GM21619 (cell line): ENCODE data around the gene ARHGAP15.

ENCODE experiments used
- ATAC-seq: cut with Tn5 transposase; IDR thresholded peaks from one replicate; pipeline ENCODE4 v1.9.1; 2021; ENCODE audit not compliant: unreplicated experiment

The ARHGAP15 gene

DNA sequence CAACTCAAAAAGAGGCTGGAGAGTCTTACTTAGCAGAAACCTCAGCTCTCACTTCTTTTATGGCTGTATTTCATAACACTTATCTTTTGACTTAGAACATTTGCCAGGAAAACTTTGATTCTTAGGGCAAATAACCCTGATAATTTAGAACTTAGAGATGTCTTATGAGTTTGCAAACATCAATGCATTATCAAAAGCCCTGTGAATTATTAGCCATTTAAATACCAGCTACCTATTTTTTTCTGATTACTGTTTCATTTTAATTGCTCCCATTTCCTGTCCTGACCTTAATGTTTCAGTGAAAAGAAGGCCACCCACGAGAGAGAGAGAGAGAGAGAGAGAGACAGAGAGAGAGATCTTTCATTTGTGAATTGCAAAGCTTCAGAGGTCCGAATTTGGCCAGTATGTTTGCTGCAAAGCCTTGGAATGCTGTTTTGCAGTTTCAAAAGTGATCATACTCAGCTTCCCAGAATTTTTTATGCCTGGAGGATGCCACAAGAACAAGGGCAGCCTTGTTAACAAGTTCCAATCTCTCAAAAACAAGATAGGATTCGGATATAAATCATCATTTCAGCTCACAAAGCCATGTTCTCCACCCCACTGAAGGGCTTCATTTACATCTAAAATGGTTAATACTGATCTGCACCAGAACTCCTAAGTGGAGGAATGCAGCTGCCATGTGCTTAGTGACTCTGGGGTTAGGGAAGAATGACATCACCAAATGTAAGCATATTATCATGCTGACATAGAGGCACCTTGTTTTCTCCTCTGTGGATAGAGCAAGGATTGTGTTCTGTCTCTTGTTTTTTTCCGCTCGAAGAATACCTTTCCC is 478.2 kb downstream of the ARHGAP15 start:
- no peak for ATAC-seq

DNA sequence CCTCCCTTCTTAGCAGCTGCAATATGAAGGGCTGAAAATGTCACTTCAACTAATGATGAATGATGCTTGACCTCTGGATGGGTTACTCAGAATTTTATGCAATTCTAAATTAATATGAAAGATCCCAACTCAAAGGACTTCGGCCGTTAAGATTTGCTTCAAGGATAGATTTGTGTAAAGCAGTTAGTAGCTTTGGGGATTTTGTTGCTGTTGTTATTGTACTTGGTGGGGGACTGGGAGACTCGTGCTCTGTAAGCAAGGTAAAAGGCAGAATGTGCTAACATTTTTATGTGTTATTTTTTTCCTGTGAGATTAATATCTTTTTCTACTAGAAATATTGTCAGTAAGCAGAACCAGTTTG is 478.8 kb downstream of the ARHGAP15 start:
- ATAC-seq = no peak

DNA sequence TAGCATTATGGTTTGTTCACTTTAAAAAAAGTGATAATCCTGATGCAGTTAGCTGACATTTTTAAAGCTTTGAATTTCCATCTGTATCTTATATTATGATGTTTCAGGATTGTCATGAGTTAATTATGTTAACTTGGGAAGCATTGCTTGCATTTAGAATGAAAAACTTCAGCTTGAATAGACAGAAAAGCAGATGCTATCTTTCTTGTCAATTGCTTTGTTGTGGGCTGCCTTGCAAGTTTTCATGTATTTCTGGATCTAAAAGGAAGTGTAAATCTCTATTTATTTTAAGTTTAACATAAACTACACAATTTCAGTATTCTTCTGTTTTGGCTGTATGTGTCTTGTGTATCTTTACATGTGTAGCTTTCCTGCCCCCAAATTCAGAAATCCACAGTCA is 479.5 kb downstream of the ARHGAP15 start:
- ATAC-seq = no peak

DNA sequence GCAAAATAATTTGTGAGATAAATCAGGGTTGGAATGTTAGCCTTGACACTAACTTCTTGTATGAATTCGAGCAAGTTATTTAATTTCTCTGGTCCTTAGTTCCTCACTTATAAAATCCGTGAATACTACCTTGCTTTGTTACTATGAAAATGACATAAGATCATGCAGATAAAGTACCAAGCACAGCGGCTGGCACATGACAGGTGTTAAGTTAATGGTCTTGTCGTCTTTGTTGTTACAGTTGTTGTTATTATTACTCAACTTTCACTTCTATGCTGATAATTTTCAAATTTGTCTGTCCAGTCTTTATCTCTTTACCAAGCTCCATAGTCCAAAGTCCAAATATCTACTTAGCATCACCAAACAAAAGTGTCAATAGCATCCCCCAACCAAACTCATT is 482.1 kb downstream of the ARHGAP15 start:
- ATAC-seq = no peak

DNA sequence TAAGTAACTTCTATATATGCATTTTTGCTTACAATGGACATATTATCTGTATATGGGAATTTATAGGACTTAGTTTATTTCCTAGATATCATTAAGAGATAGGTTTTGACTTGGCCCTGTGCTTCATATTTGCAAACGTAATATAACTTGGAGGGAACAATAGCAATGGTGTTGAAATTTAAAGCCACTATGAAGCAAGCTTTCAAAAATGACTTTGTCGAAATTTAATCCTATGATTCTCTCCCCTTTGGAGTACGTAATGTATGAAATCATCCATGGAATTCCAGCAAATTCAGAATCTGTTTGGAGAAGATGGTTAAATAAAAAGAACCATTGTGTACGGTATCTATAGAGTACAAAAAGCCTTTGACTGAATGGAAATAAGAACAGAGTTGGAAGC is 486.3 kb downstream of the ARHGAP15 start:
- no peak for ATAC-seq

DNA sequence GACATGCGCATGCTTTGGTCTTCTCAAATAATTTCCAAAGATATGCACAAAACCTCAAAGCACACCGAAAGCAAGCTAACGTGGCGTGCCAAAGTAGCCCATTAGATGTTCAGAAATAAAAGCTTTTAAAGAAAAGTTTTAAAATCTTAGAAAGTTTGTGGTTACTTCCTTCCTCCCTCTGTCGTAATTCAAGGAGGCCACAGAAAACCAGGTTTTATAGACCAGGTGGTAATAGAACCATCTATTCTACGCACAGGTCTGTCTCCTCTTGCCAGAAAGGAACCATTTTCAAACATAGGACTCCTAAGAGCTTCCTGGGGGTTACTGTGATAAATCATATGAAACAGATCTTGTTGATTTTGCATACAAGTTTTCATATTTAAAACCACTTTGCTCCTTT is 487.2 kb downstream of the ARHGAP15 start:
- ATAC-seq = no peak

DNA sequence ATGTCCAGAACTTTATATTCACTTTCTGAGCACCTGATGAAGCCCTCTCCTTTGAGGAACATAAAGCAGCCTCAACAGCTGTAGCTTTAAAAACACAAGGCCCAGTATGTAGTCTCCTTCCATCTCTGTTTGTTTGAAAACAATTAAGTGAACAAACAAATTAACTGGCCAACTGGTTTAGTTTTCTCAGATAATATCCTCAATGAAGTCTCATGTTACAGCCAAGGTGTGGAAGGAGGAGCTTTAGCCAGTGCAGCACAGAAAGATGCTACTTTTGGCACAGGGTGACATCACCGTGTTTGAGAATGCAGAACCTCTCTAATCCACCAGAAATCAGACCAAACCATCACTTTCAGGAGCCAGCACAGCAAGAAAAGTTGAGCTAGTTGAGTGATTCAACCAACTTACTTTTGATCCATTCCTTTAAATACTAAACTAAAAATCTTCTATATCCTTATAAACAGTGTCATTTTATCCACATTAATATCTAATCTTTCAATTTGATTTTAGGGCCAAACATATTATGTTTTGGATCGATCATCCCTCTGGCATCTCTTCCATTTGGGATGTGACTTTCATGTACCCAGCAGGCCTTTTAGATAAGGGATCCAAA is 488.7 kb downstream of the ARHGAP15 start:
- ATAC-seq = no peak

DNA sequence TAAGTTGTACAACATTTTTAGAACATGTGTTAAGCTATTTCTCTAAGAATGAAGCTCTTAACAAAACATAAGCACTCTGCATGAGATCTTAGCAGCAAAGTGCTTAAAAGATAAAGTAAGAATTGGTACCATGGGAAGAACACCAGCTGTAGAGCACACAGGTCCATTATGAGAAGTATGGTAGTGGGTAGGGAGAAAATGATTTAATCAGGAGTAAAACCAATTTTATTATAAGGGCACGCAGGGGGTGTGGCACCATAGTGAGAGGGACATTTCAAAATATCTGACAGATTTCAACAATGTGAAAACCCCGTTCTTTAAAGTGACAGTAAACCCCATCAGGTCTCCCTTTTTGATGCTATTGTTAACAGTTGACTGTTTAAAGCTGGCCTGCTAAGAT is 492.9 kb downstream of the ARHGAP15 start:
- ATAC-seq = no peak

DNA sequence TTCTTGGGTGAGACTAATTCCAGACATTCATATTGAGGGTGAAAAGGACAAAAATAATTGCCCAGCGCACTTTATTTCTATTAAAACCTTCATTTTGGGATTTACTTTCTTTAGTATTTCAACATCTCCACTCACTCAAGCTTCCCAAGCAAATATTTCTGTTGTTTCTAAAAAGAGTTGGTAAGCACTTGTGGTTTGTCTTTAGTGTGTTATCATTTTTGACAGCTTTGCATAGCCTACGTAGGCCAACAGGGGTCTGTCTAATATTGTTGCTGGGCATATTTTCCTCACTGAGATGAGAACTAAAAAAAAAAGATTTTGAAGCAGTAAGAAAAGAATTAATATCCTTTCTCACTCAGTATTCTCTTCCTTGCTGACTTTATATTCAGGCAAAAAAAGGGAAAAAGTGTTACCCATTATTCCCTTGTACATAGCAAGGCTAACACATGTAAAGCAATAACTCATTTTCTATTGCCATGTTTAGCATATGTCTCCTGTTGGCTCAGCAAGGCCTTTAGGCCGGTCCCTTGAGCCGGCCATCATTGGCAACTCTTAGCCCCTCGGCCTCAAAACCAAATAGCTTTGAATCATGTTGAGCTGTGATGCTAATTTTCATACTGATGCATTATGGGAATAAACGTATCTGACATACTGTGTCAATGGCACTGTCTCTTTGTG is 494.2 kb downstream of the ARHGAP15 start:
- no peak for ATAC-seq

DNA sequence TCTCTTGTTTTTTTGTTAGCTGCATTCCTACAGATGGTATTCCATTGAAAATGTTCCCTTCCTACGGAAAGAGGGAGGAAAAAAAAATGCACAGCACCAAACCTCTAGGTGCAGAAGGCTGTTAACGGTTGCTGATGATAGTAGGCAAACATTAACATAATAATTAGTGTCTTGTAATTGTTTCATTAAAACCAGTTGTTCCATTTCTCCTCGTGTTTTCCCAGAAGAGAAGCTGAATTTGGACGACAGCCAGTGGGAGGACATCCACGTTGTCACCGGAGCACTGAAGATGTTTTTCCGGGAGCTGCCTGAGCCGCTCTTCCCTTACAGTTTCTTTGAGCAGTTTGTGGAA is 494.7 kb downstream of the ARHGAP15 start:
- ATAC-seq = no peak

DNA sequence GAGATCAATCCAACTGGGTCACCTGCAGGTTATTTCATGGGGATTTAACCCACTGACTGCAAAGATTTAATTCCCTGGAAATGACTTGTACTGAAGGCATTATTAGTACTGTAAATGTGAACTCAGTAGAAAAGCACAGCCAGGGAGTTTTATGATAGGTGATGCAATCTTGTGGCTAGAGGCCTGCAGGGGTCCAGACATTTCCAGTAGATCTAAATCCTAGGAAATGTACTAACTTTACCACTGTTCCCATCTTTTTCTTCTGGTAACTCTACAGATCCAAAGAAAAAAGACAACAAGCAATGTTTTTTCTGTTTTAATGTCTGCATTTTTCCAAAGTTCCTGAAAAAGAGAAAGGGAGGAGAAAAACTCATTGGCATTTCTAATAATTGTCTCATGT is 500.1 kb downstream of the ARHGAP15 start:
- no peak for ATAC-seq

DNA sequence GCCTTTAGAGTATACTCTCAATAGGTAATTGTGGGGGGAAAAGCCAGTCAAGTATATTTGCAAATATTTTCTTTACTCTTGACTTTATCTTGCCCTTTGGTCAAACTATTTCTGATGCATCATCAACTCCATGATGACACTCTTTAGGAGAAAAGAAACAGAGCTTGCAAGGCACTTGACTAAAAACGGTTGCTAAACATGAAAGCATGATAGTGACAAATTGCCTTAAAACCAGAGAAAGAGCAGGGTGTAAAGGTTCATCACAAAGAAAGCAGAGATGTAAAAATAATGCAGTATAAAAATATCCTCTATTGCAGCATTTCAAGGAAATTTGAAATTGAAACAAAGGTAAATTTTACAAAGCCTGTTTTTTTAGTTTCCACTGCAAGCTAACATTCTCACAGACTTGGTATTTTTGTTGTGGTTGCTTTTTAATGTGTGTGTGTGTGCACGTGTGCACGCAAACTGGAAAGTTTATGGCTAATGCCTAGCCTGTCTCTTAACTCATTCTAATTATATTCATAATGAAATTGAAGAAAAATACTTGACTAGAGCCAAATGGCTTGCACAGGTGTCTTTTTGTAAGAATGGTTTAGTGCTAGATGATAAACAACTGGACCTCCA is 503.6 kb downstream of the ARHGAP15 start:
- no peak for ATAC-seq

DNA sequence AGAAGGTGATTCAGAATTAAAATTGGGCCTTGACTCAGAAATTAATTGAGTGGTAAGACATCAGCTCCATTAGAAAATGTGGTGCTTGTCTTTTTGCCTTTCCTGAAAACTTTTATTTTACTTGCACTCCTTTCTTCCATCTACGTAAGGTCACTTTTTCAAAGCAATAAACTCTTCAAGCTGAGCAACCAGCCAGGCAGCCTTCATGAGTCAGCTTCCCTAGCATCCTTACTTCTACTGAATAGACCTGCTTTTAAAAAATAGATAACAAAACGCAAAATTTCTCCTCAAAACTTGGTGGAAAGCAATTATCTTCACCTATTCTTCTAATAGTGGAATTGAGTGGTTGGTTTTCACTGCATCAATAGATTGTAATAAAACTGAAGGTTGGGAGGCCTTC is 504.2 kb downstream of the ARHGAP15 start:
- ATAC-seq = no peak

DNA sequence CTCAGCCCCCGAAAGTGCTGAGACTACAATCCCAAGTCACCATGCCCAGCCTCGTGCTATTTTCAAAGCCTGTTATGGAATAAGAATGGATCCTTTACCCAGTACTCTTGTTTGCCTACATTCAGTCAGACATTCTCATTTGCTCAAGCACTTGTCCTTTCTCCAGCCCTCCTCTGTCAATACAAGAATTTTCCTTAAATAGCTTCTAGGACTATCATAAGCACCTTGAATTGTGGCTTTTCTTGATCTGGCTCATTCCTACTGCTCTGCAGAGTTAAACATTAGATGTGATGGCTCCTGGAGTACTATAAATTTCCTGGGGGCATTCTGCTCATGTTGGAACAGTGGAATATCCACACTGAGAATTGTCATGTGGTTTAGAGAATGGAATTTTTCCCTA is 506.1 kb downstream of the ARHGAP15 start:
- no peak for ATAC-seq

DNA sequence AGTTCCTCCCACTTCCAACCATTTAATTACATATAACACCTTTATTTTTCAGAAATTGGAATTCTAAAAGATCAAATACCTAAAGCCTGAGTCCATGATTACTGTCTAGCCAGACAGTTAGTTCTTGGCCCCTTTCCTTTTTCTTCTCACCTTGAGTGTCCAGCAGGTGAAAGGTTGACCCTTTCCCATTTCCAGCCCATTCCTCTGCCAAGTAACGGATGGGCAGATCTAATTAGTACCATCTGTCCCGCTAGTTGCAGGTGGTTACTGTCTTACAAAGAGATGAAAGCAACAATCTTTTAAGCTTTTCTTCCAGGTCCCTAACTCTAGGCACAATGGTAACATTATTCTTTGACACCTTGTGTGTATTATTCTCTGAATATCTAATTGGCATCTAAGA is 506.7 kb downstream of the ARHGAP15 start:
- ATAC-seq = no peak

DNA sequence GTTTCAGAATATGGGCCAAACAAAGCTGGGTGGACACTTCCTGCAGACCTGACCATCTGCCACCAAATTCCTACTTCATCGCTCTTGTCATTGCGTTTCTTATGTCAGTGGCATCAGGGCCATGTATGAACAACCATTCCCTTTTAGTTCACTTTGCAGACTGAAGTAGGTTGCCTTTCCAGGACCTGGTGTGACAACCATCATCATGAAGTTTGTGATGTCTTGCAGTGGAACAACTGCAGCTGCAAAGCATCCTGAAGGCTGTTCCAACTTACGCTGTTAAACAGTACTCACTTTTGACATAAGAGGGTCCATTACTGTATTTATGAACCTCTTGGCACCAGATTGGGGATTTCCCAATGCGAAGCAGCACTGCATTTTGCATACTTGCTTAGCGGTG is 511.6 kb downstream of the ARHGAP15 start:
- no peak for ATAC-seq

DNA sequence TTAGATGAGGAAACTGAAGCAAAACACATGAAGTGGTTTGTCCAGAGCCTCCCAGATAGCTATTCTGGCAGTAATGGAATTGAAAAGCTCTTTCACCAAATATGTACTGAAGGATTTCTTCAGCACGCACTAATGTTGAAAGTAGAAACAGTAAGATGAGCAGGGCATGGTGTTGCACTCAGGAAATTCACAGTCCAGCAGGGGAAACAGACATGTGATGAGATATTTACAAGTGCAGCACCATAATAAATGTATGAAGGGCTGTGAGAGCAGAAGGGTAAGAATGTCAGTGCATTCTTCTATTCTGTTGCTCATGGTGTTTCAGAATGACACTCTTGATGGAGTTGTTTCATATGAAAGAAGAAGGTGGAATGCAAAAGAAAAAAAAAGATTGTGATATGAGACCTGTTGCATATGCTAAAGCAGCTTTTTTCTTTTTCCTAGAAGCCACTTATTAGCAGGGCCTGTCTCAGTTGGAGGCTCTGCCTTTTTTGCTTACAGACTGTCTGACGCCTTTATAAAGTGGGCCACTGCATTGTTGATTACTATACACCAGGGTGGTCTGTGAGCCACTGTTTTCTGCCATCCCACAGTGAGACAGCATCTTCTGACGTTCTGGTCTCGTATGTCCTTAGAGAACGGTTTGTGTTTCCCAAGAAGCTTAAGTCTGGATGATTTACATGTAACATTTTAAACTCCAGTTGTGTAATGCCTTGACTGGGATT is 516.9 kb downstream of the ARHGAP15 start:
- no peak for ATAC-seq

DNA sequence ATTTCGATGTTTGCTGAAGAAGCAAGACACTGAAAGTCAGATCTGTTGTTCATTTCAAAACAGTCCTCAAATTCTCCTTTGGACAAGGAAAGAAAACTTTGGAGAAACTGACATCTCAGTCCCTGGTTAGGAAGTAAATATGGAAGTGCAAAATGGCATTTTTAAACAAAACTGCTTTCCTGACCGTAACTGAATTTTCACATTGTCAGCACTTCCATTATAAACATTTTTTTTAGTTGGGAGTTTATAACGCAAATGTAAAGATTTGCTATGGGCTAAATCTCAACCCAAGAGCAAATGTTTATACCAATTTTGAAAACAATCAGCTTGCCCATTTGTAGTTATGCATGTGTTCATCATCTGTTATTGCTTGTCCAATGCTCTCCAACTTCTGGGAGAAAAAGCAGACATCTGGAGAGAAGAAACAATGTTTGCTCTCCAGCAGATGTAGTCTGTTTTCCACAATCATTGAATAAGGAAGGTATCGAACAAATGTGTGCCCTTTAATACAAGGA is 520.1 kb downstream of the ARHGAP15 start:
- no peak for ATAC-seq

DNA sequence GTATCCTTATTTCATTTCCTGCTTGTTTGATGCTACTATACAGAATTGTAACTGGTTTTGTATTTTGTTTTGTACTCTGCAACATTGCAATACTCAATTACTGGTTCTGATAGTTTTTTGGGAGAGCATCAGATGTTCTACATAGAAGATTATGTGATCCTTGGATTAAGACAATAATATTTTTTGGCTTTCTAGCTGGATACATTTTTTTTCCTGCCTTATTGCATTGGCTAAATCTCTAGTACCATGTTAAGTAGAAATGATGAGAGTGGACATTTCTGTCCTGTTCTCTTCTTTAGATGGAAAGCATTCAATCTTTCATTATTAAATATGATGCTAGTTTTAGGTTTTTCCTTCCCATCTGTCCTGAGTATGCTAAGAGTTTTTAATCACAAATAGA is 523.5 kb downstream of the ARHGAP15 start:
- ATAC-seq = no peak

DNA sequence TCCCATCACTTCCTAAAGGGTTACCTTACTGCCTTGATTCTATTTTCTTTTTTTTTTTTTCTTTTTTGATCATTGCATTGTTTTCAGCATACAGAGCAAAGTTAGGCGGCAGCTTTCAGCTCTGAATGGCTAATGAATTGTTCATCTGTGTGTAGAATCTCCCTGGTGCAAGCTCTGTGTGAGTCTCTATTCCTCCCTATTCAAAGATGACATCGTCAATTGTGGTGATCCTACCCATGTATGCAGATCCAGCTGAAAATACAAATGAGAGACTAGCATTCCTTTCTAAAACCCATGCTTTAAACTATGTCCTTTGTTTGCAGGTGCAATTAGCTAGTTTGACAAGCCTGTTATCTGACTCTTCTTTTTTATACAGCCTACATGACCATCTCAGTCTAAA is 539.0 kb downstream of the ARHGAP15 start:
- ATAC-seq = no peak

DNA sequence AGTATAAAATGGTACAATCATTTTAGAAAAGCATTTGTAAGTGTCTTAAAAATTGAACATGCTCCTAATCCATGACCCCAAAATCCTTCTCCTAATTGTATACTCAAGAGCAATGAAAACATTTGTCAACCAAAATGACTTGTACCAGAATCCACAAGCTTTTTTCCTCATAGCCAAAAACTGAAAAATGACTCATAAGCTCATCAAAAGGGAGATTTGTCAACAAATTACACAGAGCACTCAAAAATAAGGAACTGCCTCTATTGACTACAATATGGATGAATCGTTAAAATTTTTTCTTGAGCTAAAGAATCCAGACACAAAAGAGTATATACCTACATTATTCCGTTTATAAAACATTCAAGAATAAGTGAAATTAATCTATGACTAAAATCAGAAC is 544.8 kb downstream of the ARHGAP15 start:
- ATAC-seq = no peak
